ENCODE data around the gene GLIPR1L2. TPM values are rescaled to one million over a fixed set of nuclear protein-coding genes. Genes with fewer than 3 reads are reported as not detected.
"Not testable (repeated sequence)": the region's sequence is repeated elsewhere in the genome, so short reads cannot be mapped to it uniquely, and the experiment has no call there.

GLIPR1L2 gene
- total RNA-seq, 2 experiments from 2014 or later = 0.33 to 0.35 TPM

GRCh38 chr12:75438059-75438754 lies 47.3 kb downstream of the GLIPR1L2 start:
- Mint-ChIP-seq H3K36me3 (ENCODE audit: low read depth) (peaks cover 3% of the 10 kb centered on the region), H3K9me3 (peaks cover 7% of the 10 kb centered on the region), H3K4me1 (ENCODE audit: low read depth) (peaks cover 2% of the 10 kb centered on the region), H3K27me3 (ENCODE audit: low read depth) (peaks cover 11% of the 10 kb centered on the region), H3K27ac (no peak overlapping the region), H3K4me3 (no peak overlapping the region)
- intact Hi-C loops (cut with micrococcal nuclease) = no loop called here
- DNase-seq = peak; percentile 21
- CTCF ChIA-PET = interaction anchor here (0.6 to 2.3 kb wide), 6 partner anchors 47 to 599 kb away, joined by 3 to 8 read pairs (median 4); no protein-coding TSS in a partner anchor

- peaks cover 3% of the 10 kb centered on the region for H3K36me3 Mint-ChIP-seq (ENCODE audit: low read depth)
- H3K4me3 Mint-ChIP-seq = no peak overlapping the region
- peaks cover 14% of the 10 kb centered on the region for H3K27me3 Mint-ChIP-seq (ENCODE audit: low read depth)
- peaks cover 7% of the 10 kb centered on the region for H3K9me3 Mint-ChIP-seq
- CTCF ChIA-PET = interaction anchor here (0.6 to 1.1 kb wide), 2 partner anchors 149 to 598 kb away, joined by 3 read pairs; no protein-coding TSS in a partner anchor
- intact Hi-C loops (cut with micrococcal nuclease) = no loop called here
- H3K4me1 Mint-ChIP-seq (ENCODE audit: low read depth) = peaks cover 2% of the 10 kb centered on the region
- no peak for DNase-seq
- H3K27ac Mint-ChIP-seq = no peak overlapping the region
Measured at GRCh38 chr12:75439048-75439447, 48.2 kb downstream of the GLIPR1L2 start.

- CTCF ChIA-PET = no interaction called here
- H3K27ac Mint-ChIP-seq = no peak overlapping the region
- intact Hi-C loops (cut with micrococcal nuclease) = no loop called here
- H3K36me3 Mint-ChIP-seq (ENCODE audit: low read depth) = peaks cover 3% of the 10 kb centered on the region
- peaks cover 7% of the 10 kb centered on the region for H3K9me3 Mint-ChIP-seq
- H3K4me3 Mint-ChIP-seq = no peak overlapping the region
- peaks cover 2% of the 10 kb centered on the region for H3K4me1 Mint-ChIP-seq (ENCODE audit: low read depth)
- H3K27me3 Mint-ChIP-seq (ENCODE audit: low read depth) = peaks cover 14% of the 10 kb centered on the region
- no peak for DNase-seq
Measured at GRCh38 chr12:75439930-75440329, 49.0 kb downstream of the GLIPR1L2 start.

- H3K4me1 Mint-ChIP-seq (ENCODE audit: low read depth); H3K36me3 Mint-ChIP-seq (ENCODE audit: low read depth); H3K9me3 Mint-ChIP-seq; intact Hi-C loops (cut with micrococcal nuclease); H3K27ac Mint-ChIP-seq; CTCF ChIA-PET; DNase-seq; H3K4me3 Mint-ChIP-seq: not testable (repeated sequence)
- peaks cover 14% of the 10 kb centered on the region for H3K27me3 Mint-ChIP-seq (ENCODE audit: low read depth)
Measured at GRCh38 chr12:75441687-75442449, 51.0 kb downstream of the GLIPR1L2 start.

- H3K4me3 Mint-ChIP-seq; DNase-seq; intact Hi-C loops (cut with micrococcal nuclease); CTCF ChIA-PET; H3K36me3 Mint-ChIP-seq (ENCODE audit: low read depth); H3K4me1 Mint-ChIP-seq (ENCODE audit: low read depth); H3K27ac Mint-ChIP-seq; H3K9me3 Mint-ChIP-seq: not testable (repeated sequence)
- peaks cover 14% of the 10 kb centered on the region for H3K27me3 Mint-ChIP-seq (ENCODE audit: low read depth)
Measured at GRCh38 chr12:75442454-75442853, 51.6 kb downstream of the GLIPR1L2 start.

GRCh38 chr12:75443709-75444108 lies 52.8 kb downstream of the GLIPR1L2 start:
- peaks cover 3% of the 10 kb centered on the region for H3K36me3 Mint-ChIP-seq (ENCODE audit: low read depth)

GRCh38 chr12:75444429-75445136 lies 53.7 kb downstream of the GLIPR1L2 start:
- no peak overlapping the region for H3K27ac Mint-ChIP-seq
- intact Hi-C loops (cut with micrococcal nuclease) = no loop called here

More at GRCh38 chr12:75443709-75444108, 52.8 kb downstream of the GLIPR1L2 start:
- peaks cover 4% of the 10 kb centered on the region for H3K9me3 Mint-ChIP-seq
- DNase-seq = no peak
- peaks cover 2% of the 10 kb centered on the region for H3K4me1 Mint-ChIP-seq (ENCODE audit: low read depth)
- peaks cover 14% of the 10 kb centered on the region for H3K27me3 Mint-ChIP-seq (ENCODE audit: low read depth)
- H3K27ac Mint-ChIP-seq = no peak overlapping the region
- no peak overlapping the region for H3K4me3 Mint-ChIP-seq
- intact Hi-C loops (cut with micrococcal nuclease) = no loop called here
- CTCF ChIA-PET = no interaction called here

GRCh38 chr12:75445137-75445507 lies 54.2 kb downstream of the GLIPR1L2 start:
- CTCF ChIA-PET; H3K4me1 Mint-ChIP-seq (ENCODE audit: low read depth); DNase-seq; H3K4me3 Mint-ChIP-seq; H3K36me3 Mint-ChIP-seq (ENCODE audit: low read depth); intact Hi-C loops (cut with micrococcal nuclease); H3K9me3 Mint-ChIP-seq; H3K27ac Mint-ChIP-seq: not testable (repeated sequence)
- peaks cover 12% of the 10 kb centered on the region for H3K27me3 Mint-ChIP-seq (ENCODE audit: low read depth)

More at GRCh38 chr12:75444429-75445136, 53.7 kb downstream of the GLIPR1L2 start:
- peaks cover 4% of the 10 kb centered on the region for H3K9me3 Mint-ChIP-seq
- no peaks in the 10 kb centered on the region for H3K4me1 Mint-ChIP-seq (ENCODE audit: low read depth)
- peaks cover 12% of the 10 kb centered on the region for H3K27me3 Mint-ChIP-seq (ENCODE audit: low read depth)
- H3K36me3 Mint-ChIP-seq (ENCODE audit: low read depth) = peaks cover 3% of the 10 kb centered on the region
- CTCF ChIA-PET = no interaction called here
- H3K4me3 Mint-ChIP-seq = no peak overlapping the region
- DNase-seq = no peak

- Mint-ChIP-seq H3K9me3 (no peaks in the 10 kb centered on the region), H3K27me3 (ENCODE audit: low read depth) (peaks cover 6% of the 10 kb centered on the region), H3K4me3 (no peak overlapping the region), H3K27ac (no peak overlapping the region), H3K36me3 (ENCODE audit: low read depth) (no peaks in the 10 kb centered on the region), H3K4me1 (ENCODE audit: low read depth) (no peaks in the 10 kb centered on the region)
- no peak for DNase-seq
- intact Hi-C loops (cut with micrococcal nuclease) = no loop called here
- CTCF ChIA-PET = no interaction called here
Measured at GRCh38 chr12:75446857-75447256, 56.0 kb downstream of the GLIPR1L2 start.

GRCh38 chr12:75447691-75448393 lies 57.0 kb downstream of the GLIPR1L2 start:
- intact Hi-C loops (cut with micrococcal nuclease) = no loop called here
- H3K4me3 Mint-ChIP-seq = no peak overlapping the region
- no peaks in the 10 kb centered on the region for H3K4me1 Mint-ChIP-seq (ENCODE audit: low read depth)
- H3K27me3 Mint-ChIP-seq (ENCODE audit: low read depth) = peaks cover 6% of the 10 kb centered on the region
- no peaks in the 10 kb centered on the region for H3K9me3 Mint-ChIP-seq
- CTCF ChIA-PET = interaction anchor here (0.6 kb wide), 1 partner anchor 158 kb away, joined by 4 read pairs; no protein-coding TSS in a partner anchor
- no peak overlapping the region for H3K27ac Mint-ChIP-seq
- no peaks in the 10 kb centered on the region for H3K36me3 Mint-ChIP-seq (ENCODE audit: low read depth)
- DNase-seq = no peak

- intact Hi-C loops (cut with micrococcal nuclease) = no loop called here
- no peak for DNase-seq
- Mint-ChIP-seq H3K4me3 (no peak overlapping the region), H3K4me1 (ENCODE audit: low read depth) (peaks cover 12% of the 10 kb centered on the region), H3K36me3 (ENCODE audit: low read depth) (no peaks in the 10 kb centered on the region), H3K9me3 (no peaks in the 10 kb centered on the region), H3K27ac (no peak overlapping the region), H3K27me3 (ENCODE audit: low read depth) (no peaks in the 10 kb centered on the region)
- CTCF ChIA-PET = no interaction called here
Measured at GRCh38 chr12:75452675-75453330, 61.9 kb downstream of the GLIPR1L2 start.

All from activated naive CD4-positive, alpha-beta T cell treated with anti-CD3 and anti-CD28 coated beads for 36 hours (primary cell).